GM21576 (cell line): ENCODE results near the gene NCKAP1.
"Not testable (repeated sequence)": the region's sequence is repeated elsewhere in the genome, so short reads cannot be mapped to it uniquely, and the experiment has no call there.

Experiments used
- ATAC-seq: cut with Tn5 transposase; IDR thresholded peaks from one replicate; pipeline ENCODE4 v1.9.1; 2021; ENCODE audit warnings: mild to moderate bottlenecking, moderate library complexity; ENCODE audit not compliant: unreplicated experiment

The NCKAP1 gene

GRCh38 chr2:183009249-183009899 is 28.9 kb downstream of the NCKAP1 start:
- ATAC-seq: no peak

GRCh38 chr2:183001948-183002347 is 36.3 kb downstream of the NCKAP1 start:
- no peak for ATAC-seq

DNA sequence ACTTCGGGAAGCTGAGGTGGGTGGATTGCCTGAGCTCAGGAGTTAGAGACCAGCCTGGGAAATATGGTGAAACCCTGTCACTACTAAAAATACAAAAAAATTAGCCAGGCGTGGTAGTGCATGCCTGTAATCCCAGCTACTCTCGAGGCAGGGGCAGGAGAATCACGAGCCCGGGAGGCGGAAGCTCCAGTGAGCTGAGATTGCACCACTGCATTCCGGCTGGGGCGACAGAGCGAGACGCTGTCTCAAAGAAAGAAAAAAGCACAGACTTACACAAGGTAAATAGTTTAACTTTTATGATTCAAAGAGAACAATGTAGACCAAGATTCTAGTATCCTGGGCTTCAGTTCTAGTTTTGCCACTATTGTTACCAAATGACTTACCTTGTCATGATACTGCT is 37.4 kb downstream of the NCKAP1 start:
- ATAC-seq: no peak

DNA sequence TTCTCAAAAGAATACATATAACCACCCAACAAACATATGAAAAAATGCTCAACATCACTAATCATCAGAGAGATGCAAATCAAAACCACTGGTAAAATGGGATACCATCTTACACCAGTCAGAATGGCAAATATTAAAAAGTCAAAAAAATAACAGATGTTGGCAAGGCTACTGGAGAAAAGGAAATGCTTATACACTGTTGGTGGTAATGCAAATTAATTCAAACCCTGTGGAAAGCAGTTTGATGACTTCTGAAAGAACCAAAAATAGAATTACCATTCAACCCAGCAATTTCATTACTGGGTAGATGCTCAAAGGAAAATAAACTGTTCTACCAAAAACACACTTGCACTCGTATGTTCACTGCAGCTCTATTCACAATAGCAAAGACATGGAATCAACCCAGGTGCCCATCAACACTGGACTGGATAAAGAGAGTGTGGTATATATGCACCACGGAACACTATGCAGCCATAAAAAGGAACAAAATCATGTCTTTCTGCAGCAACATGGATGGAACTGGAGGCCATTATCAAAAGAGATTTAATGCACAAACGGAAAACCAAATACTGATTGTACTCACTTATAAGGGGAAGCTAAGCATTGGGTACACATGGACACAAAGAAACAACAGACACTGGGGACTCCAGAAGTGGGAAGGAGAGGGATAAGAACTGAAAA is 38.8 kb downstream of the NCKAP1 start:
- ATAC-seq: no peak

- ATAC-seq: no peak
These were observed 43.9 kb downstream of the NCKAP1 start for GRCh38 chr2:182994228-182994912.

DNA sequence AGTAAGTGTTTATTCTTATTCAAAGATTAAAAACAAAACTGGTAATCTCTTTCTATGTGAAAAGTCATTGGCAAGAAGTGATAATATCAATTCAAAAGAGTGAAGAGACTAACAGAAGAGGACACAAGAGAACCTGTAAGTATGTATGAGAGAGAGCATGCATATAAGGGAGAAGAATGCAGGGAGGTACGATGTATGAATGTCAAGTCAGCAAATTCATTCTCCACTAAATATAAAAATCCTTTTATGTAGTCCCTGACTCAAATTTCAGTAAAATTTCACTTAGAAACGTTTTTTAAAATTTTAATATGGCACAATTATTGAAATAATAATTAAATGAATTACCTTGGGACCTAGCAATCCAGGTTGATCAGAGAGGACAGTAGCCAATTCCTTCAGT is 55.3 kb downstream of the NCKAP1 start:
- ATAC-seq: no peak

DNA sequence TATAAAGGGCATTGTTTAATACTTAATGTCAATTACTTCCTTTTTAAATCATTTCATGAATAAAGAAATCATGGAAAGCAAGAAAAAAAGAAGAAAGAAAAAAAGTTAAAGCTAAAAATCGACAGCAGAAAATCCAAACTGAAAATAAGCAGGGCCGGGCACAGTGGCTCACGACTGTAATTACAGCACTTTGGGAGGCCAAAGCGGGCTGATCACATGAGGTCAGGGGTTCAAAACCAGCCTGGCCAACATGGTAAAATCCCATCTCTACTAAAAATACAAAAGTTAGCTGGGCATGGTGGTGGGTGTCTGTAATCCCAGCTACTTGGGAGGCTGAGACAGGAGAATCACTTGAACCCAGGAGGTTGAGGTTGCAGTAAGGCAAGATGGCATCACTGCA is 56.8 kb downstream of the NCKAP1 start:
- not testable (repeated sequence) for ATAC-seq

- no peak for ATAC-seq
These were observed 57.6 kb downstream of the NCKAP1 start for GRCh38 chr2:182980652-182981051.

DNA sequence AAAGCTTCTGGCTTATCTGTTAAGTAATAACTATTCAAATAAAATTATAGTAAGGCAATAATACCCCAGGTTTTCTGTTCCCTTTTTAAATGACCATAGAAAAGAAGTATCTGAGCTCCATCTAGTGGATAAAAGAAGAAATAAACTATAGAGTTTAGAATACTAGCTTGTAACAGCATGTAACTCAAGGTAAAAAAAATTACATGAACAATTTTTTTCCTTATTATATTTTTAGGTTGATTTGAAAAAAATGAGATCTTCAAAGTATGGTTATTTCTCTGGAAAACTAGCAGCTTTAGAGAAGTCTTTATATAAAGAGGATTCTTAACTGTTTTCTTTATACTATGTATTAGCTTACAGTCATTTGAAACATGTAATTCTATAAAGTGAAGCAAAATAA is 58.1 kb downstream of the NCKAP1 start:
- ATAC-seq: peak; percentile 81

DNA sequence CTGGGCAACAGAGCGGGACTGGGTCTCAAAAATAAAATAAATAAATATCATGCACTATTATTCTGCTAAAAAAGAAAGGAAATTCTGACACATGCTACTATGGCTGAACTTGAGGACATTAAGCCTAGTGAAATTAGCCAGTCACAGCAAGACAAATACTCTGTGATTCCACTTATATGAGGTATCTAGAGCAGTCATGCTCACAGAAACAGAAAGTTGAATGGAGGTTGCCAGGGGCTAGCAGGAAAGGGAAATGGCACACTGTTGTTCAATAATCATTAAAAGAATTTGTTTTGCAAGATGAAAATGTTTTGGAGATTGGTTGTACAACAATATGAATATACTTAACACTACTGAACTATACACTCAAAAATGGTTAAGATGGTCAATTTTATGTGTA is 60.8 kb downstream of the NCKAP1 start:
- ATAC-seq: no peak

DNA sequence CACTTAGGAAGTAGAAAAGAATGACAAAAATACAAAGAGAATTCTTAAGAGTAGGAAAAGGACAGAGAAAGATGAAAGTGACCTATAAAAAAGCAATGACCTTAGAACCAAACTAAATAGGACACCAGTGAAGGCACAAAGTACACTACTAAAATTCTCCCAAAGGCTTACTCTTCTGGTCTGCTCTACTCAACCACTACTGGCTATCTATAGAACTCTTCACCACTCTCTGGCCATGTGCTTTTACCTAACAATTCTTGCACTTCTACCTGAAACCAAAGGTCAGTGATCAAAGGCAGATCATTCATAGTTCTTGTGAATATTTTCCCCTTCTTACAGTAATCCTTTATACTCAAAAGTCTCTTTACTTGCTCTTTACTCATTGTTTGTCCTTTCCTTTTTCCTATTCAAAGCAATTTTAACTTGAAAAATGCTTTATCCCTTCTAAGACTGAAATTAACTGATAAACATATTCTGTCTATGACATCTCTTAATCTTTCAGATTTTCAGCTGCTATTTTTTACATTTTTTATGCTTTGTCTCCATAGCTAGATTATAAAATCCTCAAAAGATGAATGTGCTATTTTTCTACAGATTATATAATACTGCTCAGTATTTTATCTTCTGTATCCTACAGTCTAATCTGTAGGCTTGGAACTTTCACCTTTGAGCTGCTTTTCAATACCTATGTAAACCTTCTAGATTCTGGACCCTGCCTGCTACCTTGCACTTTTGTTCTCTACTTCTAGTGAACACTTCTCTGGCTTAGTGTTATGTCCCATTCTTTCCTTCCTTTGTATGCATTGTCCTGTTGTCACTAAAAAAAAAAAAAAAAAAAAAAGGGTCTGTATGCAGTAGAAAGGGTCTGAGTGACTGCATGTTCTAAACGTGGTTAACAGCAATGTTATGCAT is 64.6 kb downstream of the NCKAP1 start:
- ATAC-seq: no peak

DNA sequence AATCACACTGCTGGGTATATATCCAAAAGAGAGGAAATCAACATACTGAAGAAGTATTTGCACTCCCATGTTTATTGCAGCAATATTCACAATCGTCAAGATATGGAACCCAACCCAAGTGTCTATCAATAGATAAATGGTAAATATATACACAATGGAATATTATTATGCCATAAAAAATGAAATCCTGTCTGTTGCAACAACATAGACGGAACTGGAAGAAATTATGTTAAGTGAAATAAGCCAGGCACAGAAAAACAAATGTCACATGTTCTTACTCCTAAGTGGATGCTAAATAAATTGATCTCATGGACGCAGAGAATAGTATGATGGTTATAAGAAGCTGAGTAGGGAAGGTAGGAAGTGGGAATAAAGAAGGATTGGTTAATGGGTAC is 65.7 kb downstream of the NCKAP1 start:
- ATAC-seq: no peak

GRCh38 chr2:182971820-182972547 is 66.3 kb downstream of the NCKAP1 start:
- peak; percentile 56 for ATAC-seq

GRCh38 chr2:182970486-182970885 is 67.8 kb downstream of the NCKAP1 start:
- no peak for ATAC-seq

DNA sequence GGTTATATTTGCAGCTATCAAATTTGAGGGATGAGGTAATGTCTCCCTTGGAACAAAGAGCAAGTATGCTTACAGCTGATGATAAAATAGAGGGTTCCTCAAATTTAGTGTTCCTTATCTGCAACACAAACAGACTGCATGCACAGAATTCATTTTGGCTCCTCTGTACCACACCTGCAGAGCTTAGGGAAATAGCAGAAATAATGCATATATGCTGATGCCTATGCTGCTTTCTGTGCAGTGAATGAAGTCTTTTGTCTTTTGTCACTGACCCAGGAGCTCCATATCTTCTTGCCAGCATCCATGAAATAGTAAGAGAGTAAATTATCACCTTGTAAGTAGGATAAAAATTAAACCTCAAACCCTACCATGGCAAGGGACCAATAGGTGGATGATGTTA is 69.8 kb downstream of the NCKAP1 start:
- no peak for ATAC-seq

GRCh38 chr2:182966356-182966755 is 71.9 kb downstream of the NCKAP1 start:
- ATAC-seq: not testable (repeated sequence)

DNA sequence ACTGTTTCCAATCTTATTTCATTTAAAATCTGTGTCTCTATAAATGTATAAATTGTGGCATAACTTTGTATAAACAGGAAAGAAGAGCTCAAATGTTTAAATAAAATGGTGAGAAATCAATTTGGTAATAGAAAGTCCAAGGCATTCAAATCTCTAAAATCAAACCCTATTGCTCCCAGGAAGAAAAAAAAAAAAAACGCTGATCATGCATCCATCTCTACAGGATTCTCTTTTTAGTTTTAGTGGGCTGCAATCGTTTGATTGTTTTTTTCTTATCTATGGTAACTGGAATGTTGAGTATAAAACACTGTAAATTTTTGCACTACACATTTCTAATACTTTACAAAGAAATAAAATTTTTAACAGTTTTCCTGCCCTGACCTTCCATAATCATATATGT is 75.6 kb downstream of the NCKAP1 start:
- no peak for ATAC-seq

DNA sequence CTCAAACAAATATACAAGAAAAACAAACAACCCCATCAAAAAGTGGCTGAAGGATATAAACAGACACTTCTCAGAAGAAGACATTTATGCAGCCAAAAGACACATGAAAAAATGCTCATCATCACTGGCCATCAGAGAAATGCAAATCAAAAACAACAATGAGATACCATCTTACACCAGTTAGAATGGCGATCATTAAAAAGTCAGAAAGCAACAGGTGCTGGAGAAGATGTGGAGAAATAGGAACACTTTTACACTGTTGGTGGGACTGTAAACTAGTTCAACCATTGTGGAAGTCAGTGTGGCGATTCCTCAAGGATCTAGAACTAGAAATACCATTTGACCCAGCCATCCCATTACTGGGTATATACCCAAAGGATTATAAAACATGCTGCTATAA is 77.4 kb downstream of the NCKAP1 start:
- ATAC-seq: not testable (repeated sequence)

- no peak for ATAC-seq
These were observed 83.5 kb downstream of the NCKAP1 start for GRCh38 chr2:182954789-182955188.

GRCh38 chr2:182952741-182953450 is 85.4 kb downstream of the NCKAP1 start:
- no peak for ATAC-seq
